Fibroblast of villous mesenchyme (primary cell): ENCODE data around the gene IFNA8. TPM values are rescaled to one million over a fixed set of nuclear protein-coding genes. Genes with fewer than 3 reads are reported as not detected.
"Not testable (repeated sequence)": the region's sequence is repeated elsewhere in the genome, so short reads cannot be mapped to it uniquely, and the experiment has no call there.

ENCODE experiments used
- DNase-seq: peaks from one replicate; pipeline ENCODE4 v3.0.0-alpha.2; 2010; ENCODE audit warnings: low read depth
- H3K4me3 ChIP-seq: 2 replicates; pipeline ENCODE4 v1.5.1; 2011; ENCODE audit warnings: low read depth, mild to moderate bottlenecking, low read length
- CTCF ChIP-seq: IDR thresholded peaks from 2 replicates; pipeline ENCODE4 v1.5.1; 2012; ENCODE audit warnings: low read depth, mild to moderate bottlenecking, low read length; ENCODE audit not compliant: insufficient read depth
- total RNA-seq: library from RNA; depleted of rRNA; stranded (reverse); fragments of >200 nt; gene quantifications from 2 replicates; pipeline ENCODE4 v1.2.3, GENCODE V29; 2012

The IFNA8 gene
- total RNA-seq, 1 donor, result not detected

DNA sequence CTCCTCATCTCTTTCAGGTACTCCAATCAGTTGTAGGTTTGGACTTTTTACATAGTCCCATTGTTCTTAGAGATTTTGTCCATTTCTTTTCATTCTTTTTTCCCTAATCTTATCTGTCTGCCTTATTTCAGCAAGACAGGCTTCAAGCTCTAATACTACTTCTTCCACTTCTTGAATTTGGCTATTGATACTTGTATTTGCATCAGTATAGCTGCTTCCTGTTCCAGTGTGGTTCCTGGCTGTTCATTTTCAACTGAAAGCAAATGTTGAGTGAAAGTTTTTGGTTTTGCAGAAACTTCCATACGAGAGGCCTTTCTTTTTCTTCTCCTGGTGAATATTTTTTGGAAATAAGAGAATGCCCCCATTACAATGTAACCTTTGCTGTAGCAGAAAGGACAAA lies 19.3 kb downstream of the IFNA8 start:
- no peak for TF ChIP-seq CTCF
- no peak for DNase-seq
- no peak overlapping the region for H3K4me3 ChIP-seq

DNA sequence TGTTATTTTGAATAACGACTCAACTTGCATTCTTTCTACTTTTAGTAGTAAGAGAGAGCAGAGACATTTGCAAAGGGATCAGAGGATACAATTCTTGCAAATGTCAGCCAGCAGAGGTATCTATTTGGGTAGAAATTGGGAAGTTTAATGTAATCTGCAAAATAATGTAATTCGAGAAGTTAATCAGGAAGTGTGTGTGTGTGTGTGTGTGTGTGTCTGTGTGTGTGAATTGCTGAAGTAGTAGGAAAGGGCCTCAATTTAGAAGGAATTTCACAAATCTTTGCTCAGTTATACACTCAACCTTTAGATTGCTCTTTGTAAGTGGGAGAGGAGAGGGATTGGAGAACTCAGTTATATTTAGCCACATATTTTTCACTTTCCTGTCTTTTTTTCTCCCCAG lies 20.3 kb downstream of the IFNA8 start:
- TF ChIP-seq CTCF, result no peak
- DNase-seq, result no peak
- no peak overlapping the region for H3K4me3 ChIP-seq

GRCh38 chr9:21432672-21433425 lies 23.9 kb downstream of the IFNA8 start:
- no peak for TF ChIP-seq CTCF
- no peak overlapping the region for H3K4me3 ChIP-seq
- DNase-seq, result no peak

DNA sequence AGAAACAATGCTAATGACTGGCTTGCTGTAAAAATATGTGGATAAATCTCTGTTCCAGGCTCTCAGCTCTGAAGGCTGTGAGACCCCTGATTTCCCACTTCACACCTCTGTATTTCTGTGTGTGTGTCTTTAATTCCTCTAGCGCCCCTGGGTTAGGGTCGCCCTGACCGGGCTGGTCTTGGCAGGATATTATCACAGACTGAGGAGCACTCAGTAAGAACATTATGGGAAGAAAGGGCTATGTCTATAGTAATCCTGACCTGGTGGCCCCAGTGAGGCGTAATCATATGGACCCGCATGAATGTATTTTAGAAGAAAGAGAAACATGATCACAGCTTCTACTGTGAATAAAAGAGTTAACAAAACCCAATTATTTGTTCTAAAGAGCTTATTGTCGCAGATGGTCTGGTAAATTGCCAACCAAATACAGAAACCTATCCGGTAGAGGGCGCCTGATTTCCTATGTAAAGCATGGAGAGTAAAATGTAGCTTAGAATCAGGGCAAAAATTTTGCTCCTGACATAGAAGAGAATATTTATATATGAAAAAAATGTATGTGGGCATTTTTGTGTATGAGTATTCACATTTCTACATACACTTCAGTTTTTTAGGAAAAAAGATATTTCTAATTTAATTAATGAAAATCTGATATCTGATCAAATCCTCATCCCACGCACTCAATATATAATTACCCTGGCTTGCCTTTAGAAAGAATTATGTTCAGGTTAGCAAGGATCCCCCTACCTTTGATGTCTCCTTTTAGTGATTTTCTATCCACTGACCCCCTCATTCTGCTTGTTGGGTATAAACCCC lies 25.5 kb downstream of the IFNA8 start:
- no peak overlapping the region for H3K4me3 ChIP-seq
- DNase-seq, result peak; percentile 78
- TF ChIP-seq CTCF, result peak; percentile 57

GRCh38 chr9:21435015-21435383 lies 26.1 kb downstream of the IFNA8 start:
- H3K4me3 ChIP-seq, result not testable (repeated sequence)

GRCh38 chr9:21440139-21440538 lies 31.2 kb downstream of the IFNA8 start, which contains the start of gene IFNA1:
IFNA1 (plus strand) TSS chr9:21440439; CDS start chr9:21440508, 69 bp downstream.
- no peak for DNase-seq
- no peak within 1 kb of the TSS for H3K4me3 ChIP-seq
- TF ChIP-seq CTCF, result no peak

More at GRCh38 chr9:21435015-21435383, 26.1 kb downstream of the IFNA8 start:
- not testable (repeated sequence) for DNase-seq

- no peak overlapping the region for H3K4me3 ChIP-seq
- no peak for DNase-seq
- no peak for TF ChIP-seq CTCF
Observed at GRCh38 chr9:21443849-21444625, 35.1 kb downstream of the IFNA8 start.

- DNase-seq, H3K4me3 ChIP-seq: not testable (repeated sequence)
Observed at GRCh38 chr9:21449312-21449711, 40.4 kb downstream of the IFNA8 start.
